Measurements from ENCODE around the gene C10orf143.

Gene C10orf143

DNA sequence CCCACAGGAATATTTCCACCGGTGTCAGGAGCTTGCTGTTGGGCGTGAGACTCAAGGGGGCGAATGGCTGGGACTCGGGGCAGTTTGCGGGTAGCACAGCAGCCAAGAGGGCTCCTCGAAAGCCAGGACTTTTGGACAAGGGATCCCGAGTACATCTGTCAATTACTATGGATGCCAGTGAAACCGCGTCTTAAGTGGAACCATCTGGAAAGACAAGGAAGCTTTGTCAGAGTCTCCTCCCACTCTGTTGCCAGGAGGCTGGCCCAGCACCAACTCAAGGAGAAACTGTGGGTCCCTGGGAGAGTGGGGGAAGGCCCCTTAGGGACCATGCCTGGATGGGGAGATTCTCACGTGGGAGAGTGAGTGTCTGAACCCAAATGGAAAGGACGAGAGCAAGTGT lies 57.1 kb downstream of the C10orf143 start:
- TF ChIP-seq, protein P1, sequence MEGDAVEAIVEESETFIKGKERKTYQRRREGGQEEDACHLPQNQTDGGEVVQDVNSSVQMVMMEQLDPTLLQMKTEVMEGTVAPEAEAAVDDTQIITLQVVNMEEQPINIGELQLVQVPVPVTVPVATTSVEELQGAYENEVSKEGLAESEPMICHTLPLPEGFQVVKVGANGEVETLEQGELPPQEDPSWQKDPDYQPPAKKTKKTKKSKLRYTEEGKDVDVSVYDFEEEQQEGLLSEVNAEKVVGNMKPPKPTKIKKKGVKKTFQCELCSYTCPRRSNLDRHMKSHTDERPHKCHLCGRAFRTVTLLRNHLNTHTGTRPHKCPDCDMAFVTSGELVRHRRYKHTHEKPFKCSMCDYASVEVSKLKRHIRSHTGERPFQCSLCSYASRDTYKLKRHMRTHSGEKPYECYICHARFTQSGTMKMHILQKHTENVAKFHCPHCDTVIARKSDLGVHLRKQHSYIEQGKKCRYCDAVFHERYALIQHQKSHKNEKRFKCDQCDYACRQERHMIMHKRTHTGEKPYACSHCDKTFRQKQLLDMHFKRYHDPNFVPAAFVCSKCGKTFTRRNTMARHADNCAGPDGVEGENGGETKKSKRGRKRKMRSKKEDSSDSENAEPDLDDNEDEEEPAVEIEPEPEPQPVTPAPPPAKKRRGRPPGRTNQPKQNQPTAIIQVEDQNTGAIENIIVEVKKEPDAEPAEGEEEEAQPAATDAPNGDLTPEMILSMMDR (IDR thresholded peaks at IDR 0.05) = no peak
- Histone ChIP-seq H3K27ac (no peak overlapping the region), H3K4me3 (no peak overlapping the region)
- DNase-seq (ENCODE audit: low spot score) = no peak

- TF ChIP-seq, protein P1 (IDR thresholded peaks at IDR 0.05) = no peak
Measured at GRCh38 chr10:130052193-130052592, 58.4 kb downstream of the C10orf143 start.

DNA sequence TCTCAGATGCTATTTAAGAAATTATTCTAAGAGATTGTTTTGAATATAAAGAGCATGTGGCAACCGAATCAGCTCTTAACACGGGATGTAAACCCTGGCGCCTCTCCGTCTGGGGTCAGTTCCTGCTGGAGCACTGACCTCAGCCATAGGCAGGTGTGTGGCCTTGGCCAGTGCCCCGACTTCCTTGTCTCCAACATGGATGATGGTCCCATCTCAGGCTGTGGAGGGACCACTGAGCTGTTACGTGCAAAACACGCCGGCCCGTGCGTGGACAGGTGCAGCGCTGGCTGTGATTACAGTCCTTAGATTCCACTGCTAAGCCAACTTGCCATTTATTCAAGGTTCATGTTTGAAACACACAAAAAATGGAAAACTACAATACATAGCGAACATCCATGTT lies 59.9 kb downstream of the C10orf143 start:
- Histone ChIP-seq H3K4me3 (no peak overlapping the region), H3K27ac (no peak overlapping the region)
- DNase-seq (ENCODE audit: low spot score) = peak; percentile 35
- TF ChIP-seq, protein P1 (IDR thresholded peaks at IDR 0.05) = no peak

More at GRCh38 chr10:130052193-130052592, 58.4 kb downstream of the C10orf143 start:
- Histone ChIP-seq H3K27ac (no peak overlapping the region), H3K4me3 (no peak overlapping the region)
- DNase-seq (ENCODE audit: low spot score) = no peak

DNA sequence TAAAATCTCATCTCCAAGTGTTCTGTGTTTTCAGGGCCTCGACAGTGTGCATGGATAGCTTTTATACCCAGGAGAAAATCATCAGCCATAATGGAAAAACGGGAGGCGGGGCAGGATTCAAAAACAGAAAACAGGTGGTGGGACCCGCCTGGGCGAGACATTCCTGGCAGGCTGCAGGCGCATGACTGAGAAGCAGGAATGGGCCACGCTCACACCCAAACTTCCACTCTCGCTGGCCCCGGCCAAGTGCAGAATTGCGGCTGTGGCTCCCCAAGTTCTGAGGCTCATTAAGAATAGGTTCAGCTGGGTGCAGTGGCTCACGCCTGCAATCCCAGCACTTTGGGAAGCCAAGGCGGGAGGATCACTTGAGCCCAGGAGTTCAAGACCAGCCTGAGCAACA lies 60.6 kb downstream of the C10orf143 start:
- Histone ChIP-seq H3K27ac (no peak overlapping the region), H3K4me3 (no peak overlapping the region)
- no peak for DNase-seq (ENCODE audit: low spot score)
- TF ChIP-seq, protein P1 (IDR thresholded peaks at IDR 0.05) = no peak

- Histone ChIP-seq H3K27ac (no peak overlapping the region), H3K4me3 (no peak overlapping the region)
- DNase-seq (ENCODE audit: low spot score) = peak; percentile 50
- TF ChIP-seq, protein P1 (IDR thresholded peaks at IDR 0.05) = no peak
Measured at GRCh38 chr10:130049244-130049643, 61.4 kb downstream of the C10orf143 start.

DNA sequence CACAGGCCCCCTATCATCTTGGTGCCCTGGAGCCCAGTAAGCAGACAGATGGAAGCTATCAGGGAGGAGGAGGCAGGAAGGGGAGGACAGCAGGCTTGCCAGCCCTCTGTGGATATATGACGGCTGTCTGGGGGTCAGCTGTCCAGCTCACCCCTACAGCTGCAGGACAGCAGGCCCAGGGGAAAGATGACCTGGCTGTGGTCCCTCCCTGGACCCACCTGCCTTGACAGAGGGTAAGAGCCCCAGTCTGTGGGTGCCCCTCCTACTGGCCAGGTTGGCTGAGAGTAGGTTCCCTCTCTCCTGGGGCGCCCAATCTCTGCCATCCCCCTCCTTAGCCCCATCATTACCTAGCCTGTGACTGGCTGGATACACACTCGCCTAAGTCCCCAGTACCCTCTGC lies 62.5 kb downstream of the C10orf143 start:
- Histone ChIP-seq H3K4me3 (no peak overlapping the region), H3K27ac (no peak overlapping the region)
- TF ChIP-seq, protein P1 (IDR thresholded peaks at IDR 0.05) = no peak
- peak; percentile 57 for DNase-seq (ENCODE audit: low spot score)

DNA sequence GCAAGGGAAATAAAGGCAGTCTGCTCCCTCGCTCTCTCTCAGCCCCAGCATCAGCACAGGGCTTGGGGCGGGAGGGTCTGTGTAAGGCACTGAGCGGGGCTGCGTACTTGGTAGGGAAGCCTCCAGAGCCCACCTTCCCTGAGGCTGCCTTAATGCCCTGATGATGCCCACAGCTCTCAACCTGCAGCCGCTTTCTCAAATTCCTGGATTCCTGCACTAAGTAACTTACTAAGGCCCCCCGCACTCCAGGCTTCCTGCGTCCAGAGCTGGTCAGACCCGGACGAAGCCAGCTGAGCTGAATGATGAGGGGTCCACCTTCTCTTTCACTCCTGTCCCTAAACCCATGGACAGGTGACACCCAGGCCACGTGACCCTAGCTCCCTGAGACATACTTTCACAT lies 63.3 kb downstream of the C10orf143 start:
- TF ChIP-seq, protein P1 (IDR thresholded peaks at IDR 0.05) = no peak
- no peak overlapping the region for H3K27ac ChIP-seq
- H3K4me3 ChIP-seq = no peak overlapping the region
- peak; percentile 40 for DNase-seq (ENCODE audit: low spot score)
